Activated CD4-positive, alpha-beta T cell treated with anti-CD3 and anti-CD28 coated beads, Interleukin-2, amount 50 U/mL, for 24 hours (primary cell): ENCODE data around the gene PMEPA1.

Experiments used
- DNase-seq, 2 donors: peaks; one replicate each; pipeline ENCODE4 v3.0.0-alpha.2; 2020; ENCODE audit warnings: low read depth in 1 of 2, low spot score in 1 of 2

The PMEPA1 gene

DNA sequence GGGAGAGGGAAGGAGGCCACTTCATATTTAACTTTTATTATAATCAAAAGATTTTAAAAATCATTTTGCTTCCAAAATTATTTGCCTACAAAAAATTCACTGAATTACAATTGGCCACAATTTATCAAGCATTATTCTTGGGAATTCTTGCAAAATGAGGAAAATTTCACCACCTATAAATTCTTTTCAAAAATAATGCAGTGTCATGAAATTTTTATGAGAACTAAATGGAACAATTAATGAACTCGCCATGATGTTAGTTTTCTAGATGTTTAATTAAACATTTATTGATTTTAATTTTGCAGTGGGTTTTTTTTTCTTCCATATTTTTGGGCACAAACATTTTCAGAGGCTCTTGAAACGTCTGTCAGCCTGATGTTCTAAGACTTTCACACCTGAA lies 83.8 kb downstream of the PMEPA1 start:
- DNase-seq: no peak

DNA sequence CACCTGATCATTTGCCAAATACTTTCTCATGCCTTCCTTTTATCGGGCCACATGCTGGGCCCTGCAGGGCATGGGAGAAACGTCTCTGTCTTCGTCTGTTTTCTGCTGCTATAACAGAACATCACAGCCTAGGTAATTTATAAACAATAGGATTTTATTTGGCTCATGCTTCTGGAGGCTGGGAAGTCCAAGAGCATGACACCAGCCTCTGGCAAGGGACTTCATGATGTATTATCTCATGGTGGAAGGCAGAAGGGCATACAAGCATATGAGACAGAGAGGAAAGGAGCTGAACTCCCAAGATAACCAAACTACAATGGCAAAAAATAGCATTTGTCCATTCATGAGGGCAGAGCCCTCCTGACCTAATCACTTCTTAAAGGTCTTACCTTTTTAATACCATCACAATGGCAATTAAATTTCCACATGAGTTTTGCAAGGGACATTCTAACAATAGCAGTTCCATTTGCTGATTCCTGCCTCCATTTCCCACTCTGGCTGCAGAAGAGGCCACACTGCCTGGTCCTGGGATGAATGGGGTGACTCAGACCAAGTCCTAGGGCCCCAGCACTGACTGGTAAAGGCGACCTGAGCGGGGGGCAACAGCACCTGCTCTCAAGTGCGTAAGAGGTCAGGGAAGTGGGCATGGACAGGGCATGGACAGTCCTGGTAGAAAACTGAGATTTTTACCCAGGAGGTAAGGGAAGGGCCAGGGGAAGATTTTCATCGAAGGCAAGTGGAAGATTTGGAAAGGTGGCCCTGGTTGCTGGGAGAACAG lies 84.4 kb downstream of the PMEPA1 start:
- no peak for DNase-seq

DNA sequence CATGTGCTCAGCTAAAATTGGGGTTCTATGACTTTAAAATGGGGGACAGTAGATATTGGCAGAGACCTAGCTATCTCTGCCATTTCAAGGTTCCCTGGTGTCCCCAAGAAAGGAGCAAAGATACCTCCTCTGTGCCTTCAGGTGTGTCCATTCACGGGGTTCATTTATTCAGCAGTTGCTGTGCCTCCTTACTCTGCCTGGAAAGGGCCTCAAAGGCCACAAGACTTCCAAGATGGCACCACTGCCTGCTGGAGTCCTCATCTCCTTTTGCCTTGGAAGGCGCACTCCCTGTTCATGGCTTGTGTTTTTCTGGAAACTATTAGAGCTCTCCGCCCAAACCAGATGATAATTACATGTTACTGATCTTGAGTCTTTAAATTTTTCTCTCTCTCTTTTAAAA lies 85.7 kb downstream of the PMEPA1 start:
- no peak for DNase-seq

DNA sequence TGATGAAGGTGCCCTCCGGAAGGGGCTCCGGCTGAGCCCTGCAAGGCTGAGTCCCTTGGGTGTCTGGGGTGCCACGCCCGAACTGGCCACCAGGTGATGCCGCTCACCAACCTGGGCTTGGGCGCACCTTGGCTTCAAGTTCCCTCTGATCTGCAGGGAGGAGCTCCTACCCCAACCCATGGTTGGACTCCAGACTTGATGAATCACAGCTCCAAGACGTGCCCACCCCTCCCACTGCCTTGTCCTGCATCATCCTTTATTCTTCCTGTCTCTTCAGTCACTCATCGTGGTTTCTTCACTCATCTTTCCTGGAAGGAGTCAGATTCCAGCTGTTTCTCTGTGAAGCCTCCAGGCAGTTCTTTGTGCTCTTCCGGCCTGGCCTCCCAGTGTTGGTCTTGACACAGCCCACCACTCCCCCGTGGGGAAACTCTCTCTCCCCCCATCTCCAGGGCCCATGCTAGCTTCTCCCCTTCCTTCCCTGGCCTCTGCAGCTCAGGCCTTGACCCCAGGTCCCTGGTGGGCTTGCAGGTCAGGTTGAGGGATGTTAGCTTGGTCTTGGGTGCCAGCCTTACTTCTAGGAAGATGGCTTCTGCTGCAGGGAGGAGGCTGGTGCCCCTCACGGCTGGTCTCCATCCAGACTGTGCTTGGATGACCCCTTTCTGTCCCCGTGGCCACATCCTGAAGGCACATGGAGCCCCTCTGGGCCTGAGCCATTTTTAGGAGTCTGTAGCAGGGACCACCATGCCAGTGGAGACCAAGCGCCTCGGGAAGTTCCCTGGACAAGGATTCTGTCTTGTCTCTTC lies 87.0 kb downstream of the PMEPA1 start:
- peak in 1 of 2 donors; percentile 48 for DNase-seq

DNA sequence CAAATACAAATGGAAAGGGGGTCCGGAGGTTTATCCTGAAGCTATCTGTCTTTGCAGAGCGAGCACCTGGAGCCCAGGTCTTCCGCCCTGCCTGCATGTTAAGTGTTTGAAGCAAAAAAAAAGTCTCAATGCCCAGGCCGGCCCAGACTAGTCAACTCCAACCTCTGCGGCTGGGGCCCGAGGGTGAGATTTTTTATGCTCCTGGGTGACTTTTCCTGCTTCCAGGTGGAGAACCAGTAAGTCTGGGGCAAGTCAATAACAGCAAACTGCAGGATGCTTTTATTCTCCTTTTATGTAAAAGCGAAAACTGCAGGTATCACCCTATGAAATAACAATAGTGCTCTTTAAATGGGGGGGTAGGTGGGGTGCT lies 87.6 kb downstream of the PMEPA1 start:
- DNase-seq: no peak

DNA sequence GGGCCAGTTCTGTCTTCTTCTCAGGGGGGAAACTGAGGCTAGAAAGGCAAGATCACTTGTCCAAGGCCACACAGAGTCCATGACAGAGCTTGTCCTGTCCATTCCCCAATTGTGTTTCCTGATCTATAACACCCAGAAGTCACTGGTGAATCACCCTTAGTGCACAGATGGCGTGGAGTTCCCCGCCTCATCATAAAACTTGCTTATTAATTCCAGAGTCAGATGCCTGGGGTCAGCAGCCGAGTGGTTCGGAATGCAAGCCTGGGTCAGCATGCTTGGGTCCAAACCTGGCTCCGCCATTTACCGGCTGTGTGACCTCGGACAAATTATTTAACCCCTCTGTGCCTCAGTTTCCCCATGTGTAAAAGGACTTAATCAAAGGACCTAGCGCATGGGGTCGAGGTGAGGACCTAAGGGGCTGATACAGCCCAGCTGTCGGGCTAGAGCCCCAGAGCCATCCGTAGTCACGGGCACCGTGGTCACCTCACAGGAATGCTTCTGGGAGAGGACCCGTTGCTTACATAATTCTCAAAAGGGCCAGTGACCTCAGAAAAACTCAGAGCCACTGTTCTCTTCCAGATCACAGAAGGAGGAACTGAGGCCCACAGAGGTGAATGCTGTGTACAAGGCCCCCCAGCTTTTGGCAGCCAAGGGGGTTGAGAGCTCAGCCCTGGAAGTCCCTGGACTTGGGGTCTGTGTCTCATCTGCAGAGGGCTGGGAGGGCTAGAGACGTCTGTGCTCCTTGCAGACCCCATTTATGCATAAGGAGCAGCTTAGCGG lies 88.2 kb downstream of the PMEPA1 start:
- DNase-seq: no peak

DNA sequence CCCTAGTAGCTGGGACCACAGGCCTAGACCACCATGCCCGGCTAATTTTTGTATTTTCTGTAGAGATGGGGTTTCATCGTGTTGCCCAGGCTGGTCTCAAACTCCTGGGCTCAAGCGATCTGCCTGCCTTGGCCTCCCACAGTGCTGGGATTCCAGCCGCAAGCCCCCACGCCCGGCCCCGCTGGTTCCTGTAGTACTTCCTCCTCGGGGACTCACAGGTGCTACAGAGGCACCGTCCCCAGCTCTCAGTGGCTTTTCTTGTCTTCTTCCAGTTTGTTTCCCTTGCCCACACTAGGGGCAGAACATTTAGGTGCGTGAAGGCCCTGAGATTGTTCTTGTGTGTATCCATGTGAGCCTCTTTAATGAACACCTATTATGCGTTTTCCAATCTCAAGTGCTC lies 88.8 kb downstream of the PMEPA1 start:
- no peak for DNase-seq

DNA sequence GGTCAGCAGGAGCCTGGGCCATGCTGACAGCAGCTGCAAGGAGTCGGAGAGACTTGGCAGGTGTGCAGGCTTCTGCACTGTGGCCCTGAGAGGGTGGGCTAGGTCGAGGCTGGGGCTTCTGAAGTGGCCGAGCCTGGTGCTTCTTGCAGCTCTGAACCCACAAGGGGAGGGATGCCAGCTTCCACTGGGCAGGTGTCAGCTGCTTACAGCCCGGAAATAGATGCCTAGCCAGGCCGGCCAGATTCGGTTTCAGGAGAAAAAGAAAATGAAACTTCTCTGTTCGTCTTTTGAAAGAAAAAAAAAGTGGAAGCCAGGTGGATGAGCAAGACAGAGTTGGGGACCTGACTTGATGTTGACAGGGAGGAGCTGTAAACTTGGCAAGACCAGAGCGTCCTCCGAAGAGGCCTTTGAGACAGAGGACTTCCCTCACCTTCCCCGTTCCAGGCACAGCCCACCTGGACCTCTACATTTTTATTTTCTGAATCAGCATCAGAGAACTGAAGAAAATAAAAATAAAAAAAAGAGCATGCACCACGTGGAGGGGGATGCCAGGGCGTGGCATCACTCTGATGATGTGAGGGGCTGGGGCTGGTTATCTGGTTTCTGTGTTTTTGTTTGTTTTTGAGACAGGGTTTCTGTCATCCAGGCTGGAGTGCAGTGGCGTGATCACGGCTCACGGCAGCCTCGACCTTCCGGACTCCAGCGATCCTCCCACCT lies 89.4 kb downstream of the PMEPA1 start, which contains the start of gene ZBP1:
TSS of gene ZBP1 (minus strand) at position 153 of the 717 bp plus-strand sequence. CDS start at position 22, 131 bp downstream.
- DNase-seq: peak in 1 of 2 donors; percentile 35

DNA sequence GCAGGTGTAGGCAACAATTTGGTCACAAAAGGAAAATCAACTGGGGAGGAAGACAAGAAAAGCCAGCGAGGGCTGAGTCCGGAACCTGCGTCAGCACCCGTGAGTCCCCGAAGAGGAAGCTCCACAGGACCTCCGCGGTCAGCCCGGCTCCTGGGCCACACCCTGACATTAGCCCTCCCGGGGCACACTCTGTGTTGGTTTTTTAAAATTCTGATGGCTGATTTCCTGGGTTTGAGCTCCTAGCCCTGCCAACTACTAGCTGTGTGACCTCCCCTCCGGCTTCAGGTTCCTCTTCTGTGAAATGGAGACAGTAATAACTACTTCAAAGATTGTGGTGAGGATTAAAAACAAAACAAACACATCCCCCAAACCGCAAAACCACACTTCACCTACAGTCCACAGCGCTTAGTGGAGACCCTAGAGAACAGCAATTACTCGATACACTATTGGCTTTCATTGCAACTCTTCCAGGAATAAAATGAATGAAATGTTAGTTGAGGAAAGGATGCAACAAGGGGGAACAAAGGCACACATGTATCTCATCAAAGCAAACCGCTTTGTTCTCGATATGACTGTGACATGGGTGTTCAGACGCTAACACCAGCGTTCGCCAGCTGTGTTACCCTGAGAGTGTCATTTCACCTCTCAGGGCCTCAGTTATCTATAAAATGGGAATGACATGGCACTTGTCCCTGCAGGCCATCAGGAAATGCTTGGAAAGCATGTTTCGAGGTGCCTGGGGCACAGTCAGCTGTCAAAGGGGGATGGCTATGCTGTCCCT lies 90.6 kb downstream of the PMEPA1 start:
- peak in 1 of 2 donors; percentile 70 for DNase-seq

DNA sequence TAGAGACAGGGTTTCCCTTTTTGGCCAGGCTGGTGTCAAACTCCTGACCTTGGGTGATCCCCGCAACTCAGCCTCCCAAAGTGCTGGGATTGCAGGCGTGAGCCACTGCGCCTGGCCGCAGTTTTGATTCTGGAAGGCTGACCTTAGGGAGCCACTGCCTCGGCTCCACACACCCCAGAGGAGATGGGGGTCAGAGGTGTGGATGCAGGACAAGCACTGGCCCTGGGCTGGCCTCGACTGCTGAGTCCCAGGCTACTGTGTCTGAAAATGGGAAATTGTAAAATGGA lies 91.1 kb downstream of the PMEPA1 start:
- DNase-seq: no peak

DNA sequence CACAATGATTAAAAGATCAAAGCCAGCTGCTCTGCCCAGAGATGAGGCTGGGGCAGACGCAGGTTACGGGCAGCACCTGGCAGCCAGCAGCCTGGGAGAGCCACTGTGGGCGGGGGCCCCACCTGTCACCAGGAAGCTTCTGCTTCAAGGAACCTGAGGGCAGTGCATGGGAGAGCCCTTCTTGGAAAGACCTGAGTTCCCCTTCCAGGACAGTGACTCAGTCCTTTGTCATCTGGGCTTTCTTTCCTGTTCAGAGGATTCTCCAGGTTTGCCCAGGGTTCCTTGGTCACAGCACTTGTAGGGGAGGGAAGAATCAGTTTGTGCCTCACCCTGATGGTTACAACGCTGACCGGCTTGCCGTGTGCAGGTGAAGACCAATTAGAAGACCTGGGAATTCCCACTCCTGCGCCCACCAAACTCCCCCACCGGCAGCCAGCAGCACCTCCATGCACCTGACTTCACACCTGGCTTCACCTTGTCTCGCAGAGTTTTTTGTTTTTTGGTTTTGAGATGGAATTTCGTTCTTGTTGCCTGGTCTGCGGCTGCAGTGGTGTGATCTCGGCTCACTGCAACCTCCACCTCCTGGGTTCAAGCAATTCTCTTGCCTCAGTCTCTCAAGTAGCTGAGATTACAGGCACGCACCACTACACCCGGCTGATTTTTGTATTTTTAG lies 91.6 kb downstream of the PMEPA1 start:
- no peak for DNase-seq

DNA sequence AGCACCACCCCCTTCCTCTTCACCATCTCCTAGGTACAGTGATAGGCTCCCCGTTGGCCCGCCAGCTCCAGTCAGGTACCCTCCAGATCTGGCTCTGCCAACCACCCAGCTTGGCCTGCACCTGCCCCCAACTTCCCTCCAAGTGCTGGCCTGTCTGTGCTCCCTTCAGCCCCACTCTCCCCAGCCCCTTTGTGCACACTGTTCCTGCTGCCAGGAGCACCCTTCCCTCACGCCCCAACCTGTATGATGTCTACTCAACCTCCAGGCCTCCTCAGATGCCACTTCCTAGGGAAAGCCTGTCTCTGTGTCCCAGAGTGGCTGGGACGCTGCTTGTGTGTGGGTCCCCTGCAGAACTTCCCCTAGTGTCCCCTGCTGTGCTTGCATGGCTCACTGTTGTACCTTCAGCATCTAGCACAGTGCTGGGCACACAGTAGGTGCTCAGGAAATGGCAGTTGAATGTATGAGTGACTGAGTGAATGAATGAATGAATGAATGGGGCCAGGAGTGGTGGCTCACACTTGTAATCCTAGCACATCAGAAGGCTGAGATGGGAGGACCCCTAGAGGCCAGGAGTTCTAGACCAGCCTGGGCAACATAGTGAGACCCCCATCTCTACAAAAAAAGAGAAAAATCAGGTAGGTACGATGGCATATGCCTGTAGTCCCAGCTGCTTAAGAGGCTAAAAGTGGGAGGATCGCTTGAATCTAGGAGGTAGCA lies 92.6 kb downstream of the PMEPA1 start:
- DNase-seq: no peak

DNA sequence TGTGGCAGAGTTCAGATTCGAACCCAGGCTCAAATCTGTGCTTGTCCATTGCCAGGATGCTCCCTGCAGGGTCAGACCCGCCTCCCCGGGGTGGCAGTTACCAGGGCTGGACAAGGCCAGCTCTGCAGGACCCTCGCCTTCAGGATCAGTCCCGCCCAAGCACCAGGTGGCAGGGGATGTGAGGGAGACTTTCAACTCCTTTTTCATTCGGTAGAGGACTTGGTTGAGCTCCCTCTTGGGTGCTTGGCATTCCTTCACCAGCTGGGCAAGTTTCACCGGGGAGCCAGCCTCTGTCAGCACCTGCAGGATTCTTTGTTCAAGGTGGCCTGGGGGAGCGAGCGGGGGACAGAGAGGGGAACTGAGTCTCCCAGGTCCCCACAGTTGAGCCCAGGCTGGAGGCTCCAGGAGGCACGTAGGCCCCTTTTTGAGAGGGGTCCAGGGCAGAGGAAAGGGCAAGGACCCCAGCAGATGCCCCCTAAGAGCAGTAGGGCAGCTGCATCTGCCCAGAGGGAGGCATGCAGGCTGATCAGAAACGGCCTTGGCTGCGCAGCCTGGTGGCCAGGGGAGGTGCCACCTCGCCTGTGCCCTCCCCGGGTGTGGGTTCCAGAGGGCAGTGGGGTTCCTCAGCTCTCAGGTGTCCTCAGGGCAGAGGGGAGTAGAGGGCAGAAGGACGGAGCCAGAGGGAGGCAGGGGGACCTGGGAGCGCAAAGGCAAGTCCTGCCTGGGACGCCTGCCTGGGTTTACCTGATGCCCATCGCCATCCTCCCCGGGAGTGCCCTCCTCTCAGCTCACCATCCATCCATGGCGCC lies 93.5 kb downstream of the PMEPA1 start:
- DNase-seq: no peak

DNA sequence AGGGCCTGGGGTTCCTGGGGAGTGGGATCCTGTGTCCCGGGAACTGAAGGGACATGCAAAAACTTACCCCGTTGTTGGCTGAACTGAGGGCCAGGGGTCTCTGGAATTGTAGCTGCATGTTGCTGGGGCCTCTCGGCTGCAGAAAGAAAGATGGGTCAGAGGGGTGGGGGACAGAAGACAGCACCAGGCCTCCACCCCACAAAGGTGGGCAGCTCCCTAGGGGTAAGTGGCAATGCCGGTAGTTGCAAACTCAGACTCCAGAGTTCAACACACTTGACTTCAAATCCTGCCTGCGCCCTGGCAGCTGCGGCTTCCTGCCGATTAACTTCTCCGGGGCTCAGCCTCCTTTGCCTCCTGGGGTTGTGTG lies 94.4 kb downstream of the PMEPA1 start:
- DNase-seq: no peak

DNA sequence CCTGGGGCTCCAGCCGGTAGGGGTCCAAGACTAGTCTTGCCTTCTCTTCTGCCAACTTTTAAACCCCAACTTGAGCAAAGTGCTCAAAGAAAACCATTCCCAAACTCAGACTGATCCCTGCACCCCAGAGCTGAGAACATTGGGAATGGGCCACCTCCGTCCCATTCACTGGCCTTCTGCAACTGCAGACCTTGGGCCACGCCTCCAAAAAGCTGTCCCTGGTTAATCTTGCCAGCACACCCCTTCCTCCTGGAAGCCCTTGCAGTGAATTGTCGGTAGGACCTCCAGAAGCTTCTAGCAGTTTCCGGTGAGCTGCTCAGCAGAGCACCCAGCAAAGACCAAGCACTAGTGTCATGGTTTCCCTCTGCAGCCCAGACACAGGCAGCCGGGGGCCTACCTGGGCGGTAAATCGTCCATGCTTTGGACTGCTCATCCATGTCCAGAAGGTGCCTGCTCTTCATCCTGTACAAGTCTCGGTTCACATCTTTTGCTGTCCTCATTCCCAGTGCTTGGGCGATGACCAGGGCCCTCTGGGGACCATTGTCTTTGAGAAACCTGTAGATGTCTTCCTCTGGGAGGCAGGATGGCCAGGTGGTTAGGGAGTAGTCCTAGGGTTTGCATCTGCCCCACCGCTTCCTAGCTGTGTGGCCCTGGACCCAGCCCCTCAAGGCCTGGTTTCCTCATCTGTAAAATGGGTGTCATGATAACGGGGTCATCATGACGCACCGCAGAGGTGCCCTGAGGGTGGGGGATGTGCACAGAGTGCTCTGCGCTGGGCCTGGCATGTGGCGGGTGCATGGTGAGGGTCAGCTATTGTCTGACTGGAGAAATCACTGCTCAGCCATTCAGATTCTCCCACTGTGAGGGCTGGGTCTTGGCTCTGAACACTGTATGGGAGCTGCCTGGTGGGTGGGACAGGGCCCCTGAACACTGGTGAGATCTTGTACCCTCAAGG lies 95.0 kb downstream of the PMEPA1 start:
- no peak for DNase-seq

DNA sequence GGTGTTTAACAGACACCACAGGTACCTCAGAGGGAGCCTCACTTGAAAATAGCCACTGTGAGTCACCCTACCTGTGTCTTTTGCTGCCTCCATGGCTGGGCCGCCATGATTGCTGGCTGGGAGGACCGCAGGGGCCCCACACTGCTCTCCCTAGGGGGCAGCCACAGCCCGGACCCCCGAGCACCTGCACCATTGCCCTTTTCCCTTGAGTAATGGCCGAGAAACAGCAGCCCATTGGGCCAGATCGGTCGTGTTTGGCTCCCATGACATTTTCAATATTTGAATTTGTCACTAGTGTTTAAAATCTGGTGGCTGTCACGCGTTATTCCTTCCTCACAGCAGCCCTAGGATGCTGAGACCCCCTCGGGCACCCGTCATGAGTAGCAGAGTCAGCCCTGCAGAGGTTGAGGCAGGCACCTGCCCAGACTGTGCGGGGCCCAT lies 96.3 kb downstream of the PMEPA1 start:
- DNase-seq: no peak

DNA sequence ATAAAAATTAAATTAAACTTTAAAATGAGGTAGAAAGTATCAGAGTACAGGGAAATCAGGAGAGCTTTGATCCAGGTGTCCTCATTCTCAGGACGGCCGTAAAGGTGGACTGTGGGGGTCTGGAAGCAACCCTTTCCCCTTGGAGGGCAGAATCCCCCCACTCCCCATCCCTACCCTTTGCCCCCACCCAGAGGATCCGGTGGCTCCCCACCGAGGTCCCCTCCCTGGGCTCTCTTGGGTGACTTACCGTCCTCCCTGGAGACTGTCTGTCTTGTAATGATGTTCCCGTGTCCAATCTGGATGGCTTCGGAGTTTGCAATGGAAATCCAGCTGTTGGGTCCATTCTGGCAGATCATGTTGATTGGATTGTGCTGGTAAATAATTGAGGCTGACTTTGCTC lies 96.9 kb downstream of the PMEPA1 start:
- DNase-seq: no peak
